GM10266 (cell line): Measurements from ENCODE around the gene ADPRM.

ENCODE experiments used
- DNase-seq: peaks from one replicate; pipeline ENCODE4 v3.0.0; 2012; ENCODE audit errors: extremely low spot score
- CTCF ChIP-seq: IDR thresholded peaks from 2 replicates; pipeline ENCODE4 v1.5.1; 2012; ENCODE audit warnings: mild to moderate bottlenecking, low read depth; ENCODE audit not compliant: control insufficient read depth, insufficient read depth; ENCODE audit errors: missing control alignments

Gene ADPRM

GRCh38 chr17:10653987-10654386 is 43.4 kb upstream of the ADPRM start:
- DNase-seq = no peak
- no peak for TF ChIP-seq CTCF

GRCh38 chr17:10657148-10657547 is 40.2 kb upstream of the ADPRM start, which contains the start of gene MYH3:
Gene MYH3, minus strand, starts transcription at chr17:10657309. Its CDS starts 2,245 bp downstream, at chr17:10655064.
- TF ChIP-seq CTCF = no peak

GRCh38 chr17:10657879-10658278 is 39.5 kb upstream of the ADPRM start:
- no peak for TF ChIP-seq CTCF
- DNase-seq = no peak

More at GRCh38 chr17:10657148-10657547, 40.2 kb upstream of the ADPRM start, which contains the start of gene MYH3:
- no peak for DNase-seq

GRCh38 chr17:10661437-10661836 is 36.0 kb upstream of the ADPRM start:
- no peak for DNase-seq
- no peak for TF ChIP-seq CTCF

GRCh38 chr17:10663231-10663630 is 34.2 kb upstream of the ADPRM start:
- no peak for DNase-seq
- TF ChIP-seq CTCF = no peak

- no peak for TF ChIP-seq CTCF
- no peak for DNase-seq
These were observed 32.8 kb upstream of the ADPRM start for GRCh38 chr17:10664571-10664970.

- no peak for DNase-seq
- no peak for TF ChIP-seq CTCF
These were observed 30.5 kb upstream of the ADPRM start for GRCh38 chr17:10666906-10667305.
